COLO829 (cell line): ENCODE measurements around the gene CYTH1.

Experiments
- DNase-seq: peaks from one replicate; pipeline ENCODE4 v3.0.0; 2012; ENCODE audit warnings: low spot score

The CYTH1 gene

DNA sequence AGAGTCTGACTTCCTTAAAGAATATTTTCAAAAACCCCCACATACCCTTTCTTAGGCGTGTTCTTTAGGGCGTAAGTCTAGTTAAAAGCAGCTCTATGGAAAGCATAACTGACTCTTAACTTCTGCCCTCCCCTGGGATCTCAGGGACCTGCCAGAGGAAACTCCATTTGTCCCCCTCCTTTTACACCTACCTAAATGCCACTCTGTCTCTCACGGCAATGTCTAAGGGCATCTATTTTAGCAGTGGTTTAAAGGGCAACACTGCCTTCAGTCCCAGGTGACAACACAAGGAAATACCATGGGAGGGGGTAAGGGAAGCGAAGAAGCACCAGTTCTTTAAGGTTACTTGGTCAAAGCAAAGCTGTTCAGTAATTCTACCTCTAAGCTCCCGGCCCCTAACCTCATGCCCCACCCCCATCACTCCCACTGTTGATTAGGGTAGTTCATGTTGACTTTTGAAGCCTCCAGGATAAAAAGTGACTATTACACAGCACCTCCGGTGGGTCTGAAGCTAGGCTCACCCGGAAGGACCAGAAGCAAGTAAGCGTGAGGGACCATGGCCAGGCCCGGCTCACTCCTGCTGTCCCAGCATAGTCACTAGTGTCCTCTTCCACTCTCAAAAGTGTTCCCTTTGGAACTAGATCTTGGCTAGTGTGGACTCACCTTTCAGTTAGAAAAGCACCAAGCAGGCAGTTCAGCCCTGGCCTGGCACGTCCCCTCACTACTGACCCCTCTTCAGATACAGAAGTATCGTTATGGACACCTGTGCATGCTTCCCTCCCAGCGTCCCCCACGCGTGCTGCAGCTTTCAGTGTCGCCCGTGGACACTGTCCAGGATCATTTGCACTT is 47.1 kb downstream of the CYTH1 start:
- DNase-seq: no peak

GRCh38 chr17:78732354-78732753 is 49.7 kb downstream of the CYTH1 start:
- no peak for DNase-seq

GRCh38 chr17:78731904-78732303 is 50.2 kb downstream of the CYTH1 start:
- no peak for DNase-seq

DNA sequence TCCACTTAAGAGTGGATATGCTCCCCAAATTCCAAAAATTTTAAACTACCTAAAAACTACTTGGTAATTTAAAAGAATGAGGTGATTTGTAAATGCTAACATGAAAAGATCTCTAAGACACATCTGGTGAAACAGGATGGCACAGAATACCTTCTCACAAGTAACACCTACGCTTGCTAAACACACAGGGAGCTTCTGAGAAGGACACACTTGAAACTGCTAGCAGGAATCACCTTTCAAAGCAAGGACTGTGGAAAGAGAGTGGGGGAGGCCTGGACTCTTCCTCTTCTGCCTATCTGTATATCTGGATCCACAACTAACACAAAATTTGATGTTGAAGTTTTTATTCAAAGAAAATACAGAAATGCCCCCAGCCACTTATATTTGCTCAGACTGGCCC is 52.4 kb downstream of the CYTH1 start:
- DNase-seq: no peak

- no peak for DNase-seq
Measured at GRCh38 chr17:78728495-78728894, 53.6 kb downstream of the CYTH1 start.

- no peak for DNase-seq
Measured at GRCh38 chr17:78727476-78728229, 54.4 kb downstream of the CYTH1 start.

DNA sequence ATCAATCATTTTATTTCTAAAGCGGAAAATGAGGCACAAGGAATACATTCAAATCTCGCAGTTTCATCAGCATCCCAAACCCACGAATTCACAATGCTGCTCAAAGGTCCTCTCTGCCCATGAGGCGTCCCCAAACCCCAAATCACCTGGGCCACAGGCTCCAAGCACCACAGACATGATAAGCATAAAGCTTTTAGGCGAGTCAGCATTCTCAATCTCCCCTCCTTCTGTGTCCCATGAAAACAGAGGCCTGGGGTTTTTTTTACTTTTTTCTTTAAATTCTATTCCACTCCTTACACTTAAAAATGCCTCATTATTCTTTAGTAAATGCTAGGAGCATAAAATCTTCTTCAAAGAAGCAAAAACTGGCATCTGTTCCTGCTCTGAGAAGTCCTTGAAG is 55.0 kb downstream of the CYTH1 start:
- no peak for DNase-seq

DNA sequence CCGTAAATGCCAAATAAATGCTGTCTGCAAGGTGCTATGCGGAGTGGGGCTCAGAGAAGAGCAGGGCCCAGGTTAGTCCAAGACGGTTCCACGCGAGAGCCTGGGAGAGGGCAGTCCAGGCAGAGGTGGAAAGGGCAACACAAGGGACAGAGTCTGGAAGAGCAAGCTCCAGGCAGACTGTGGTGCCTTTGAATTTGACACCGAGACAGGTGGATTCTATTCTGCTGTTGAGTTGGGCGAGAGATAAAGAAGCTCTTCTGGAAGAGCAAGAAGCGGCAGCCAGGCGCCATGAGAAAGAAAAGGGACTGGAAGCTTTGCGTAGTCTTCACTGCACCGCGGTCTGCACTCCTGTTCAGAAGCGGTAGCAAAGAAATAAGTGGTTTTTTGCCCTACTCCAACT is 55.6 kb downstream of the CYTH1 start:
- DNase-seq: no peak

- no peak for DNase-seq
Measured at GRCh38 chr17:78725448-78726021, 56.5 kb downstream of the CYTH1 start.

GRCh38 chr17:78724999-78725398 is 57.1 kb downstream of the CYTH1 start:
- DNase-seq: no peak

GRCh38 chr17:78724544-78724943 is 57.5 kb downstream of the CYTH1 start:
- DNase-seq: no peak

GRCh38 chr17:78723957-78724356 is 58.1 kb downstream of the CYTH1 start:
- no peak for DNase-seq

DNA sequence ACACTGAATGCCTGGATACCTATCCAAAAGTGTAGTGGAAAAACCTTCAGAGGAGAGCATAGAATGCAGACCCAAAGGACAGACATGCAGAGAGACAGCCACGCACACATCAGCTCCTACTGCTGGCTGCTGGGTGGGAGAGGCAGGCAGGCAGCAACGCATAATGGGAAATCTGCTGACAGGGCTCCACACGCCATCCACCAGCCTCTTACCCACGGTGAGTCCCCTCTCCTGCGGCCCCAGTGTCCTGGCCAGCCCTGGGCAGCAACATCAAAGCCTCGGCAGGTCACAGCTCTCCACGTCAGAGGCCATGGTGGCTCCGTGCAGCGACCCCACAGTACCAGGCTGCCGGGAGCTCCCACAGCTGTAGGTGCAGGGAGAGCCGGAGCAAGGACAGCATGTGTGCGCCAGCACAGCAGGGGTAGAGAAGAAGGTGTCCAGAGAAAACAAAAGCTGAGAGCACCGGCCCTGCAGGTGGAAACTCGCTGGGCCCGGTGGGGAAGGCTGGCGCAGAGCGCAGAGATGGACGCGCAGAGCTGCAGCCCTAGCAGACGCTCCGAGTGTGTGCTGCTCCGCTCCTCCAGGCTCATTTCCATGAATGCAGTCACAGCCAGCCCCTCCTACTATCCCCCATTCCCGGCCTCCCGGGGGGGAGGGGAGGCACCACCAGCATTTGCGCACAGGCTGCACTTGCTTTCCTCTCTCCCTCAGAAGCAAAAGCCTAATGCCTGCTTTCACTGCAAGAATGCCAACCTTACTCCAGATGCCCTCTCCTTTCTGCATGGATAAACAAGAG is 58.9 kb downstream of the CYTH1 start:
- no peak for DNase-seq

- no peak for DNase-seq
Measured at GRCh38 chr17:78722246-78722761, 59.8 kb downstream of the CYTH1 start.

DNA sequence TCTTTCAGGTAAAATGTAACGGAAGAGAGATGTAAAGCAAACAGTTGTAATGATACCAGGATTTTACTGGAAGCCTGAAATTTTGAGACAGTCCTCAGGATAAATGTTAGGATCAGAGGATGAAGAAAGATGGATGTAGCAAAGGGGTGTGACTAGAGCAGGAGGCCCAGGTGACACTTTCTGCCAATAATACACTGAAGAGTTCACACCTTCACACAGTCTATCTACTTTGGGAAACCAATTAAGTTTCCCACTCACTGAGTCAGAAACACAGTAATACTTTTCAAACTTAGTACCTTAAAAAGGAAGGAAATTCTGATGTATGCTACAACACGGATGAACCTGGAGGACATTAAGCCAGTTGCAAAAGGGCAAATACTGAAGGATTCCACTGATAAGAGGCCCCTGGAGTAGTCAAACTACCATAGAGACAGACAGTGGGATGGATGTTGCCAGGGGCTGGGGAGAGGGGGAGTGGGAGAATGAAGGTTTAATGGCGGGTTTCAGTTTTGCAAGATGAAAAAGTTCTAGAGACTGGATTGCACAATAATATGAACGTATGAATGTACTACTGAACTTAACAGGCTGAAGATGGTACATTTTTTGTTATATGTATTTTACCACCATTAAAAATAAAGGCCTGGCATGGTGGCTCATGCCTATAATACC is 62.3 kb downstream of the CYTH1 start:
- no peak for DNase-seq

GRCh38 chr17:78718575-78719208 is 63.4 kb downstream of the CYTH1 start:
- no peak for DNase-seq

DNA sequence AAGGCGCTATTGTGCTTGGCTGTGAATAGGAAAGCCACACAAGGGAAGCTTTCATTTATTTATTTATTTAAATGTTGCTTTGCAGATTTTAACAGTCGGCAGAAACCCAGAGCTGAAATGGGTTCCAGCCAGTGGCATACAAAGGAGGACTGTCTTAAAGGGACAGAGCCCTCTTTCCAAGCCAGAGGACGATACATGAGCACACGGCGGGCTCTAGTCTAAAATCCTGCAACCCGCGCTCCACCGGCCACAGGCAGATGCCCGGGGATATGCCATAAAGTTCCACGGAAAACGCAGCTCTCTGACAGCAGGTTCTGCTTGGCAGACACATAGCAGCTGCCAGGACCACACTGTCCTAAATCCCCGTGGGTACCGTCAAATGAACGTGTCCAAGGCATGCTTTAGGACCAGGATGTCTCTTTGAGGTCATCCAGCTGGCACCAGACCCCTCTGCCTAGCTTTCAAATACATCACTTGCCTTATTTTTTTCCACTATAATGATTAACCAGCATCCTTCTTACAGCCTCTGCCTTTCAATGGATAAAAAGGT is 64.6 kb downstream of the CYTH1 start:
- DNase-seq: peak; percentile 84

DNA sequence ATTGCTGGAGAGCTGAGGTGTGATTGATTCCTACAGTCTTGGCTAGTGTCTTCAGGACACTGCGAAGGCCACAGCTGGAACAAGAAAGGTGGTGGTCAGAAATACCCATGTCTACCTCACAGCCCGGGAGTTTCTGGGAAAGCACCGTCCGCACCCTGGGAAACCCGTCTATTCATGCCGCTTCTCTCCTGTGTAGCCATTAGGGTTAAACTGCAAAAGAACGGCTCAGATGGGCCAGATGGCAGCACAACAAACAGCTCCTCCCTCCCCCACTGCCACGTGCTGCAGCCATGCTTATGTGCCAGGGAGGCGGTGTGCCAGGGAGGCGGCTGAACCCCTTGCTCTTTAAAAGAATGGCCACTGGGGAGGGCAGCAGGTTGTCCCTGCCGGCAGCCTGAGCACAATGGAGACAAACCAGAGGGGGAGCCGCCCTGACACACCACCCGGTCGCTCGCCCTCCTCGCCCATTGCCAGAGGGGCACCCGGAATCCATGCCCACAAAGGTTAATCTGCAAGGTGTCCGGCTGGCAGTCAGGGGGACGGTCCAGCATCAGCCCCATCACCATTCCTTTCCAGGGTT is 65.2 kb downstream of the CYTH1 start:
- DNase-seq: peak; percentile 48

GRCh38 chr17:78716292-78716691 is 65.8 kb downstream of the CYTH1 start:
- no peak for DNase-seq

DNA sequence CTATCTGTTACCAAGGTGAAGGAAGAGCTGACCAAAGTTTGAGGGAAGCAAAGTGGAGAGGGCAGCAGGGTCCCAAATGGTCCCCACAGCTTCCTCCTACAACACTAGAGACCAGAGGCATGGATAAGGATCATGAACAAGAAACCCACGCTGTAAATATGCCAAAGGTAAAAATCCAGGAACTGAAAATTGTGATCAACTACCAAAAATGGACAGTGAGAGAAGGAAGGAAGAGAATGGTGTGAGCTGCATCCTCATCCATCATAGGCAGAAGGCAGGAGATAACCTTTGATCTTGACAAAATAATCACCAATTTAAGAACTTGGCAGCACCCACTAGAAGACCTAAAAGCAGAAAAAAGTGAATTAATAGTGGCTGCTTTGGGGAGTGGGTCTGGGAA is 66.2 kb downstream of the CYTH1 start:
- no peak for DNase-seq
